Ovary (tissue), 9 donors: ENCODE results near the gene PAPLN. TPM values are rescaled to one million over a fixed set of nuclear protein-coding genes. Genes with fewer than 3 reads are reported as not detected.

Source experiments
- DNase-seq, 5 donors: peaks; one replicate each; pipeline ENCODE4 v3.0.0-alpha.2; 2019 to 2020
- H3K27ac ChIP-seq, 2 donors: fragments of 200-600 bp; one replicate each; pipeline versions ENCODE4 v1.5.1 to v1.8.0; 2019 to 2022
- H3K27me3 ChIP-seq: fragments of 200-600 bp; one replicate; pipeline ENCODE4 v1.8.0; 2022
- H3K36me3 ChIP-seq: fragments of 200-600 bp; sonication (generic); one replicate; pipeline ENCODE4 v1.5.1; 2019
- H3K4me1 ChIP-seq: one replicate; pipeline ENCODE4 v1.8.1; 2013; ENCODE audit warnings: mild to moderate bottlenecking, moderate library complexity; ENCODE audit not compliant: insufficient read depth
- H3K4me3 ChIP-seq: fragments of 200-600 bp; sonication (generic); one replicate; pipeline ENCODE4 v1.5.1; 2017
- H3K9me3 ChIP-seq, 2 donors: fragments of 200-600 bp in 1 of 2; sonication (generic) in 1 of 2; one replicate each; pipeline versions ENCODE4 v1.5.1 to v1.8.1; 2013 to 2019; ENCODE audit warnings: mild to moderate bottlenecking in 1 of 2, moderate library complexity in 1 of 2
- CTCF ChIP-seq, 3 donors: fragments of 450-650 bp in 2 of 3; fragments of 200-600 bp in 1 of 3; IDR thresholded peaks; one replicate each; pipeline versions ENCODE4 v1.5.1 to v1.8.0; 2016 to 2022; ENCODE audit warnings: antibody characterized with exemption in 3 of 3, mild to moderate bottlenecking in 1 of 3
- EP300 ChIP-seq: sonication (generic); formaldehyde crosslinking; IDR thresholded peaks from one replicate; pipeline ENCODE4 v1.6.1; 2017; ENCODE audit warnings: antibody characterized with exemption
- POLR2A ChIP-seq: fragments of 450-650 bp; IDR thresholded peaks from one replicate; pipeline ENCODE4 v1.6.1; 2017; ENCODE audit warnings: antibody characterized with exemption, mild to moderate bottlenecking, moderate library complexity
- WGBS, 3 donors: extraction: QIAGEN DNeasy Blood & Tissue Kit in 1 of 3; methylation state at CpG; one replicate each; pipeline versions ENCODE4 v1.1.5 to v1.1.7; 2013 to 2017; 5-methylcytosine and 5-hydroxymethylcytosine counted together
- intact Hi-C, 4 donors: fragments of 100-400 bp; cut with DNase I; formaldehyde crosslinking; loops; one replicate each; pipeline versions ENCODE4 v1.11.0 to v1.15.1; 2022 to 2023
- polyA plus RNA-seq, 2 donors: library from polyadenylated mRNA; stranded (reverse); fragments of 200-250 nt in 1 of 2; fragments of 350-450 nt in 1 of 2; fragmentation: Illumina TruSeq in 1 of 2; extraction: RNeasy Lipid Tissue Mini Kit (QIAGEN cat#74804) in 1 of 2; gene quantifications; one replicate each; pipeline ENCODE4 v1.2.3, GENCODE V29; 2013 to 2014
- total RNA-seq, 7 donors: library from RNA; depleted of rRNA in 2 of 7; stranded (reverse); fragments of >200 nt in 2 of 7; fragmentation: NEBNext Ultra II Directional in 3 of 7; extraction: Animal tissue kit (Norgen Biotek cat#: 25700) in 3 of 7; gene quantifications; one replicate each; pipeline versions ENCODE4 v1.1.0 to v1.2.4, GENCODE V29; 2016 to 2023
- donor health status: DM: no; HTN: no; CAD: no; lungs with moderate emphysema.
- donor health status: DM: no; HTN: no; CAD: no.
- donor health status: Bipolar disorder and iron deficiency.
- donor health status: DM: yes; HTN: yes; CAD: no.
- donor health status: DM: no; HTN: no; CAD: no.
- donor health status: DM: yes; HTN: yes; CAD: no.

PAPLN gene
- total and polyA plus RNA-seq, 9 donors = 4.6 to 35.4 (median 18.3) TPM

GRCh38 chr14:73267474-73267873 lies 30.2 kb downstream of the PAPLN start:
- TF ChIP-seq EP300 = no peak
- TF ChIP-seq CTCF (IDR thresholded peaks at IDR 0.05) = no peak
- no peak for TF ChIP-seq POLR2A
- WGBS, 3 donors = 93 to 97% (median 95%) methylated on average over 6 of the region's 6 CpGs
- no peaks in the 10 kb centered on the region for H3K9me3 ChIP-seq
- H3K4me1 ChIP-seq = peaks cover 5% of the 10 kb centered on the region
- no peaks in the 10 kb centered on the region for H3K27me3 ChIP-seq
- no peak overlapping the region for H3K27ac ChIP-seq
- H3K36me3 ChIP-seq = no peaks in the 10 kb centered on the region
- no peak for DNase-seq
- H3K4me3 ChIP-seq = no peak overlapping the region
- intact Hi-C loops = no loop called here

- peak overlapping the region; percentile 44 to 47 for H3K27ac ChIP-seq
- 15 to 17% (median 16%) methylated on average over 48 of the region's 48 CpGs for WGBS, 3 donors
- peak; percentile 49 to 77 (median 61) for DNase-seq
- TF ChIP-seq CTCF (IDR thresholded peaks at IDR 0.05) (no peak), POLR2A (no peak), EP300 (no peak)
- H3K4me1 ChIP-seq = peaks cover 5% of the 10 kb centered on the region
- H3K27me3 ChIP-seq = no peaks in the 10 kb centered on the region
- H3K36me3 ChIP-seq = no peaks in the 10 kb centered on the region
- intact Hi-C loops = loop anchor here in 1 of 4 donors (10.0 kb wide), 1 partner anchor 95 kb away; no protein-coding TSS in a partner anchor
- H3K4me3 ChIP-seq = peak overlapping the region; percentile 28
- H3K9me3 ChIP-seq = no peaks in the 10 kb centered on the region
Measured at GRCh38 chr14:73269729-73270531, 32.6 kb downstream of the PAPLN start.

- H3K36me3 ChIP-seq = no peaks in the 10 kb centered on the region
Measured at GRCh38 chr14:73272393-73272792, 35.1 kb downstream of the PAPLN start.

GRCh38 chr14:73273799-73274198 lies 36.5 kb downstream of the PAPLN start:
- peaks cover 5% of the 10 kb centered on the region for H3K4me1 ChIP-seq
- no peaks in the 10 kb centered on the region for H3K27me3 ChIP-seq
- TF ChIP-seq EP300 = no peak
- no peak for TF ChIP-seq CTCF (IDR thresholded peaks at IDR 0.05)
- no peak for TF ChIP-seq POLR2A
- DNase-seq = no peak
- no peak overlapping the region for H3K27ac ChIP-seq
- intact Hi-C loops = loop anchor here in 1 of 4 donors (10.0 kb wide), 1 partner anchor 99 kb away; no protein-coding TSS in a partner anchor
- H3K9me3 ChIP-seq = no peaks in the 10 kb centered on the region
- H3K36me3 ChIP-seq = no peaks in the 10 kb centered on the region
- 41 to 47% (median 42%) methylated on average over 4 of the region's 4 CpGs for WGBS, 3 donors
- no peak overlapping the region for H3K4me3 ChIP-seq

More at GRCh38 chr14:73272393-73272792, 35.1 kb downstream of the PAPLN start:
- intact Hi-C loops = loop anchor here in 1 of 4 donors (10.0 kb wide), 1 partner anchor 98 kb away; no protein-coding TSS in a partner anchor
- DNase-seq = no peak
- Histone ChIP-seq H3K27ac (no peak overlapping the region), H3K9me3 (no peaks in the 10 kb centered on the region), H3K4me3 (no peak overlapping the region), H3K4me1 (peaks cover 5% of the 10 kb centered on the region), H3K27me3 (no peaks in the 10 kb centered on the region)
- TF ChIP-seq EP300 = no peak
- no peak for TF ChIP-seq POLR2A
- no peak for TF ChIP-seq CTCF (IDR thresholded peaks at IDR 0.05)
- WGBS, 3 donors = 43 to 67% (median 56%) methylated on average over 6 of the region's 6 CpGs
